ENCODE results near the gene RELA.

Gene RELA

DNA sequence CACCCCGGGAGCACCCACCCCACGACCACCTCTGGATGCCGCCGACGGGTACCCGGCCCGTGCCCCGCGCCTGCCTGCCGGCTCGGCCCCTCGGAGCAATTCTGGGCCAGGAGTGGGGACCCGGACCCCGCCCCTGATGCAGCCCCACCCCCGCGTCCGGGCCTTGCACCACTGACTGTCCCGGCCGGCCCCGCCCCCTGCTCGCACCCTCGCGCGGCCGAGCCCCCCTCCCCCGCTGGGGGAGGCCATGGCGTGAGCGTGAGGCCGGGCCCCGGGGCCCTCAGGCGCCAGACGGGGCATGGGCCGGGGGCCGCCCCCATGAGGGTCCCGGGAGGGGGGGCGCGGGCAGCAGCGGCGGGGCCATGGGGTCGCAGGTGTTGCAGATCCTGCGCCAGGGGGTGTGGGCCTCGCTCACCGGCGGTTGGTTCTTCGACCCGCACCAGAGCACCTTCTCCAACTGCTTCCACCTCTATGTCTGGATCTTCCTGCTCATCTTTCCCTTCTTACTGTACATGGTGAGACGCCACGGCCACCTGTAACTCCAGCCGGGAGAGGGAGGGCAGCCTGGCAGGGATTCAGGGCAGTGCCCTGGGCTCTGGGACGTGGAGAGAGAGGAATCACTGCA, 46.7 kb downstream of the RELA start:
- Histone ChIP-seq H3K27ac (peak overlapping the region; percentile 55; the same call in 1 of the 2 replicates), H3K36me3 (ENCODE audit: insufficient read depth, low read length) (peaks cover 21% of the 10 kb centered on the region; the same call in 1 of the 2 replicates)
- DNase-seq (ENCODE audit: low read depth, low spot score), result no peak

DNA sequence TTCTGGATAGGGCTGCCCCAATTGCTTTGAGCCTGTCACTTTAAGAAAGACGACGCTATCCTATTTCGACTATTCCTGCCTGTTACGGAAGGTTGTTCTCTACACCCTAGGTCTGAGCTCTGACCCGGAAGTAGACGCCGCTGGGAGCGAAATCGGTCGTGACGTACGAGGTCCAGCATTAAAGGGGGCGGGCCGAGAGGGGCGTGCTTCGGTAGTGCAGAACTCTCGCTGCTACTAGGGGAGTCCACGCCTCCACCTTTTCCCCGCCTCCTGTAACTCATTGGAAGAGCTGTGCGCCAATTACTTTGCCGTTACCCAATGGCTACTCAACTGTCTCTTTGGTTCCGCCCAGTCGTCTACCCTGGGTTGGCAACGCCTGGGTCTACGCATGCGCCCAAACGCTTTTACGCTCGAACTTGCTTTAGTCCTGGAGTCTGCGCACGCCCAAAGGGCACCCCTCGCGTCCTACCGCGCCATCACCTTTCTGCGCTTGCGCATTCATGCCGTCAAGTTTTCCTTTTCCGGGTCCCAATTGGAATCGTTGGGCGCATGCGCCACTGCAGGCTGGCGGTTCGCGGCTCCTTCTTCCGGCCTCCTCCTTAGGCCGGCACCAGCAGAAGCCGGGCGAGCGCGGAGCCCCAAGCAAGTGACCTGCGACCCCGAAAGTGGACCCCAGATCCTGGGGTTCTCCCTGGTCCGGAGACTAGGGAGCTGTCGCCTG, 47.3 kb downstream of the RELA start, which contains the start of gene PCNX3:
Gene PCNX3 (plus strand): TSS at position 548 of the 721 bp plus-strand sequence. CDS start 536 bp downstream, outside the sequence.
- Histone ChIP-seq H3K9ac (ENCODE audit: insufficient read length) (peak within 1 kb of the TSS; percentile 90), H3K4me3 (peak within 1 kb of the TSS; percentile 91), H3K36me3 (ENCODE audit: insufficient read depth, low read length) (peaks cover 21% of the 10 kb centered on the region; the same call in 1 of the 2 replicates), H3K9me3 (ENCODE audit: low read depth, low read length) (no peaks in the 10 kb centered on the region), H3K27ac (peak within 1 kb of the TSS; percentile 90)
- TF ChIP-seq POLR2AphosphoS5 (IDR thresholded peaks at IDR 0.05; ENCODE audit: borderline replicate concordance, low read depth, low read length) (peak; percentile 65; the same call in 1 of the 2 replicates), EZH2 (IDR thresholded peaks at IDR 0.05) (no peak)
- peak; percentile 100 for DNase-seq (ENCODE audit: low read depth, low spot score)

More for the DNA sequence above, 46.7 kb downstream of the RELA start:
- no peak for TF ChIP-seq POLR2AphosphoS5 (IDR thresholded peaks at IDR 0.05; ENCODE audit: borderline replicate concordance, low read depth, low read length)
- no peak for TF ChIP-seq EZH2 (IDR thresholded peaks at IDR 0.05)
- no peak for TF ChIP-seq FOXP2 (optimal IDR thresholded peaks at IDR 0.05; ENCODE audit: control extremely low read depth, extremely low read length, insufficient read depth)
- Histone ChIP-seq H3K9me3 (ENCODE audit: low read depth, low read length) (no peaks in the 10 kb centered on the region), H3K4me3 (peak overlapping the region; percentile 91), H3K9ac (ENCODE audit: insufficient read length) (peak overlapping the region; percentile 89)

DNA sequence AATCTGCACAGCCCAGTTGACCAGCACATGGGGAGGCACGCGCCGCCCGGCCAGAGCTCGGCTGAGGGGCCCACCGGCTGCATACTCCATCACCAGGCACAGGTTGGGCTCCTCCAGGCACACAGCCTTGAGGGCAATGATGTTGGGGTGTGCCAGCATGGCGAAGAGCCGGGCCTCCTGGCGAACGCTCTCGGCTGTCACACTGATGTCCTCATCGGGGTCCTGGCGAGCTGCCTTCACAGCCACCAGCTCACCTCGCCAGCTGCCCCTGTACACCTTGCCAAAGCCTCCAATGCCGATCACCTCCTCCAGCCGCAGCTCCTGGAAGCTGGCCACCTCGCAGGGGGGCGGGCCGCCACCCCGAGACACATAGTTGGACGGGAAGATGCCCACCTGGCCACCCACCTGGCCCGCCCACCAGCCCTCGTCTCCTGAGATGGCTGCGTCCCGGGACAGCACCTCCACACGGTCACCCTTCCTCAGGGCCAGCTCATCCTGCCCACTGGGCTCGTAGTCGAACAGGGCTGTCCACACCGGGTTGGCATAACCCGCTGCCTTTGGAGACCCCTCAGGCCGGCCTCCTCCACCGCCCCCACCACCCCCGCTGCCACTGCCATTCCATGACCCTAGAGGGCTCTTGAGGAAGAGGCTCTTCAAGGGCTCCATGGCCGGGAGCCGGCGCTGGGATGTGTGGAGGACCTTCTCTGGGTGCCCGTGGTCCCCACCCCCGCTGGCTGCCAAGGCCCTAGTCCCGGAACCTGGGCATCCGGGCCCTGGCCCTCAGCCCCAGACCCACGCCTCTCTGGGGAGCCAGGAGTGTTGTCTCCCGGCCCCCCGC, 49.4 kb downstream of the RELA start:
- Histone ChIP-seq H3K27ac (peak overlapping the region; percentile 79), H3K4me3 (peak overlapping the region; percentile 91)
- no peak for TF ChIP-seq POLR2AphosphoS5 (IDR thresholded peaks at IDR 0.05; ENCODE audit: borderline replicate concordance, low read depth, low read length)
- TF ChIP-seq FOXP2 (optimal IDR thresholded peaks at IDR 0.05; ENCODE audit: control extremely low read depth, extremely low read length, insufficient read depth), result no peak
- no peak for TF ChIP-seq EZH2 (IDR thresholded peaks at IDR 0.05)

DNA sequence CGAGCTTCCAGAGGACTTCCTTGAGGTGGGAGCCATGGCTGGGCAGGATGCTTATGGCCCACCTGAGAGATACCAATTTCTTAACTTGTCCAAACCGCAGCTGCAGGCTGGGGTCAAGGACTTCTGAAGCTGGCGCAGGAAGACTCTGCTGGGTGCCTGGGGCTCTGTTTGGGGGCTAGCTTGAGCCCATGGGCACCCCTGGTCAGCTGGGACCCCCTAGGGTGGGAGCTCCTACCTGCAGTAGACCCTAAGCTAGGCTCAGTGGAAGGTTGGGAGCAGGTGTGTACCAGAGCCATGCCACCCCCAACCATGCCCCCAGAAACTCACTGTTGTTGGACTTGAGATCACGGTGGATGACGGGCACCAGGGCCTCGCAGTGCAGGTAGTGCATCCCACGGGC, 50.0 kb downstream of the RELA start:
- Histone ChIP-seq H3K9ac (ENCODE audit: insufficient read length) (peak overlapping the region; percentile 90), H3K4me3 (peak overlapping the region; percentile 91), H3K9me3 (ENCODE audit: low read depth, low read length) (no peaks in the 10 kb centered on the region), H3K27ac (no peak overlapping the region), H3K36me3 (ENCODE audit: insufficient read depth, low read length) (peaks cover 6% of the 10 kb centered on the region; the same call in 1 of the 2 replicates)
- no peak for DNase-seq (ENCODE audit: low read depth, low spot score)
- TF ChIP-seq FOXP2 (optimal IDR thresholded peaks at IDR 0.05; ENCODE audit: control extremely low read depth, extremely low read length, insufficient read depth) (no peak), EZH2 (IDR thresholded peaks at IDR 0.05) (no peak), POLR2AphosphoS5 (IDR thresholded peaks at IDR 0.05; ENCODE audit: borderline replicate concordance, low read depth, low read length) (no peak)

More for the DNA sequence above, 49.4 kb downstream of the RELA start:
- Histone ChIP-seq H3K36me3 (ENCODE audit: insufficient read depth, low read length) (peaks cover 11% of the 10 kb centered on the region; the same call in 1 of the 2 replicates), H3K9ac (ENCODE audit: insufficient read length) (peak overlapping the region; percentile 90), H3K9me3 (ENCODE audit: low read depth, low read length) (no peaks in the 10 kb centered on the region)
- no peak for DNase-seq (ENCODE audit: low read depth, low spot score)

DNA sequence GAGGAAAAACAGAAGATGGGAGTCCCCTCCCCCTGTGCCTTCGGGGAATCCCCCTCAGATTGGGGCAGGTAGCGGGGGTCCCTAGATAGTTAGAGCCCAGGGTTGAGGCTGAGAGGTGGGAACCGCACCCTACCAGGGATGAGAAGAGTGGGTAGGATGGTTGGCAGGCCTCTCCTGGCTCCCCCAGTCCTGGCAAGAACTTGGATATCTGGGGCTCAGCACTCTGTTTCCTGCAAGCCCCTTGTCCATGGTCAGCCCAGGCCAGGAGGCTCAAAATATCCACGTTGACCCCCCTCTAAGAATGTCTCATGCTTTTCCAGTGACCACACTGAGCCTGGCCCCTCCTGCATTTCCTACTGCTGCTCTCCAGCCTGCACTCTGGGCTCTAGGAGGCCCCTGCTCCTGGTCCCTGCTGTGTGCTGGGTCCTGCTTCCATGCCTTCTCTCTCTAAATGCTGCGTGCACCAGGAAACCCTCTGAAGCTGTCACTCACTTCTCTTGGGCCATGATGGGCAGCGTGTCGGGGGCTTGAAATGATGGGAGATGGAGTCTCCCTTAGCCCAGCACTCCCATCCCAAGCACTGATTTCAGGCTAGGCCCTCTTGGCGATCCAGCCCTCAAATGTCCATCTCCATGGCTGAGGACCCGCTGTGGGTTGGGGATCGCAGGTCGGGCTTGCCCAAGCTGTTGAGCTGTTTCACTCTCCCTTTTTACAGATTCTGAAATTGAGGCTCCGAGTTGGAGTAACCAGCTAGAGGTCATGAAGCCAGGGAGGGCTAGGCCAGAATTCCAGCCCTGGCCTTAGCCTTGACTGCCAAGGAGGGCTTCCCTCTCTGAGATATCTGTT, 50.7 kb downstream of the RELA start:
- TF ChIP-seq FOXP2 (optimal IDR thresholded peaks at IDR 0.05; ENCODE audit: control extremely low read depth, extremely low read length, insufficient read depth) (no peak), POLR2AphosphoS5 (IDR thresholded peaks at IDR 0.05; ENCODE audit: borderline replicate concordance, low read depth, low read length) (no peak), EZH2 (IDR thresholded peaks at IDR 0.05) (no peak)
- Histone ChIP-seq H3K36me3 (ENCODE audit: insufficient read depth, low read length) (no peaks in the 10 kb centered on the region; the same call in 1 of the 2 replicates), H3K9ac (ENCODE audit: insufficient read length) (peak overlapping the region; percentile 90), H3K4me3 (peak overlapping the region; percentile 91), H3K27ac (no peak overlapping the region), H3K9me3 (ENCODE audit: low read depth, low read length) (no peaks in the 10 kb centered on the region)
- DNase-seq (ENCODE audit: low read depth, low spot score), result no peak

DNA sequence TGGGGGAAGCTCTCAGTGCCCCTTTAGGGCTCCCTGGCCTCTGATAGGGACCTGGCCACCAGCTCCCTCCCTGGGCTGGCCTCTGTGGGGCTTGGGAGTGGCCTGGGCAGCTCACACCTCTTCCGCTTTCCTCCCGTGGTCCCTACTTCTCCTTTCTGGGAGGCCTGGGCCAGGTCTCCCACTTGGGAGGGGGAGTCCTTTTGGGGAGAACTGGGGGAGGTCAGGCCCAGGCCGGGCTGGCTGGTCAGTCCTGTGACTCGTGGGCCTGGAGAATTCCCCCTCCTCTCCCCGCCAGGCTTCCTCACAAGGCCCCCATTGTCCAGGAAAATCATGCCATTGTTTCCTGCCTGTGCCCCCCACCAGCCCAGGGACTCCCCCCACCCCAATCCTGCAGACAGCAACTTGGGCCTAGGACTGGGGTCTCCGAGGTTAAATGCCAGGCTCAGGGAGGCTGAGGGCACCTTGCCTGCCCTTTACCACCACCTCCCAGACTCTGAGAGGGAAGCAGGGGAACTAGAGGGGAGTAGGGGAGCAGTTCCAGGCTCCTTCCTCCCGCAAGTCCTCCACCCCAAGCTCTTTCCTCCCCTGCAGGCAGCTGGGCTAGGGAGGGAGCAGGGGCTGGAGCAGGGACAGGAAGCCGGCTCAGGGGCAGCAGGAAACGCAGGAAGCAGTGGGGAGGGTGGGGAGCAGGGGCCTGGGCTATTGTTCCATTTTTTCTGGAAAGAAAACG, 51.5 kb downstream of the RELA start:
- no peaks in the 10 kb centered on the region for H3K9me3 ChIP-seq (ENCODE audit: low read depth, low read length)
- H3K27ac ChIP-seq, result no peak overlapping the region
- TF ChIP-seq EZH2 (IDR thresholded peaks at IDR 0.05), result no peak
- H3K4me3 ChIP-seq, result no peak overlapping the region
- H3K9ac ChIP-seq (ENCODE audit: insufficient read length), result peak overlapping the region; percentile 29
- DNase-seq (ENCODE audit: low read depth, low spot score), result no peak
- no peaks in the 10 kb centered on the region for H3K36me3 ChIP-seq (ENCODE audit: insufficient read depth, low read length)

DNA sequence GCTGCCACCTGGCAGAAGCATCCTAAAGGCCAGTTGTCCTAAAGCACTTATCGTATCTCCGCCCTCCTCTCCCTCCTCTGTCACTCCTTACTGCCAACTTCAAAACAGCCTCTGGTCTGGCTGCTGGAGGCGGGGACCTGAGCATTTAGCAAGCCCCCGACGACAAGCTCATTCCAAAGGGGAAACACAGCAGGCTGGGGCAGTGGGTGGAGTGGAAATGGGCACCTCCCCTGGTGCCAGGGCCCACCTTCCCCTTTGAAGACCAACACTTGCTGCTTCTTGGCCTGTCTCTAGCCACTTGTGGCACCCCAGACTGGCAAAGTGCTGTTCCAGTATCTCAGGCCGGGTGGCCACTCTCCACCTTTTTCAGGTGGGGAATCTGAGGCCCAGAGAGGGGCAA, 52.3 kb downstream of the RELA start:
- 0 out of 2 replicates have a peak overlapping the region, but pooled peaks have one; percentile 23 for H3K27ac ChIP-seq
- H3K4me3 ChIP-seq, result no peak overlapping the region
- peaks cover 3% of the 10 kb centered on the region; the same call in 1 of the 2 replicates for H3K36me3 ChIP-seq (ENCODE audit: insufficient read depth, low read length)
- no peak for DNase-seq (ENCODE audit: low read depth, low spot score)
- TF ChIP-seq FOXP2 (optimal IDR thresholded peaks at IDR 0.05; ENCODE audit: control extremely low read depth, extremely low read length, insufficient read depth), result no peak
- no peak for TF ChIP-seq POLR2AphosphoS5 (IDR thresholded peaks at IDR 0.05; ENCODE audit: borderline replicate concordance, low read depth, low read length)
- TF ChIP-seq EZH2 (IDR thresholded peaks at IDR 0.05), result no peak
- H3K9me3 ChIP-seq (ENCODE audit: low read depth, low read length), result no peaks in the 10 kb centered on the region
- no peak overlapping the region for H3K9ac ChIP-seq (ENCODE audit: insufficient read length)

Measured in SK-N-MC (cell line).